Gastroesophageal sphincter (tissue), 3 donors: ENCODE results near the gene C1GALT1.

Experiments
- EP300 ChIP-seq: sonication (generic); formaldehyde crosslinking; IDR thresholded peaks from one replicate; pipeline ENCODE4 v1.6.1; 2017; ENCODE audit warnings: antibody characterized with exemption, mild to moderate bottlenecking
- POLR2A ChIP-seq, 2 donors: fragments of 450-650 bp; IDR thresholded peaks; one replicate each; pipeline ENCODE4 v1.6.1; 2017; ENCODE audit warnings: antibody characterized with exemption in 2 of 2, mild to moderate bottlenecking in 2 of 2, moderate library complexity in 1 of 2
- POLR2AphosphoS5 ChIP-seq: sonication (generic); formaldehyde crosslinking; IDR thresholded peaks from one replicate; pipeline ENCODE4 v1.6.1; 2017; ENCODE audit warnings: antibody characterized with exemption
- TF ChIP-seq, protein P1 (sequence below), 4 experiments: fragments of 200-600 bp in 2 of 4; fragments of 450-650 bp in 2 of 4; sonication (generic) in 1 of 4; IDR thresholded peaks; one replicate each; pipeline ENCODE4 v1.5.1; 2017 to 2019; ENCODE audit warnings: antibody characterized with exemption in 4 of 4, mild to moderate bottlenecking in 2 of 4, moderate library complexity in 2 of 4

GRCh38 chr7:7237978-7238267, 55.6 kb downstream of the C1GALT1 start:
- TF ChIP-seq, protein P1, sequence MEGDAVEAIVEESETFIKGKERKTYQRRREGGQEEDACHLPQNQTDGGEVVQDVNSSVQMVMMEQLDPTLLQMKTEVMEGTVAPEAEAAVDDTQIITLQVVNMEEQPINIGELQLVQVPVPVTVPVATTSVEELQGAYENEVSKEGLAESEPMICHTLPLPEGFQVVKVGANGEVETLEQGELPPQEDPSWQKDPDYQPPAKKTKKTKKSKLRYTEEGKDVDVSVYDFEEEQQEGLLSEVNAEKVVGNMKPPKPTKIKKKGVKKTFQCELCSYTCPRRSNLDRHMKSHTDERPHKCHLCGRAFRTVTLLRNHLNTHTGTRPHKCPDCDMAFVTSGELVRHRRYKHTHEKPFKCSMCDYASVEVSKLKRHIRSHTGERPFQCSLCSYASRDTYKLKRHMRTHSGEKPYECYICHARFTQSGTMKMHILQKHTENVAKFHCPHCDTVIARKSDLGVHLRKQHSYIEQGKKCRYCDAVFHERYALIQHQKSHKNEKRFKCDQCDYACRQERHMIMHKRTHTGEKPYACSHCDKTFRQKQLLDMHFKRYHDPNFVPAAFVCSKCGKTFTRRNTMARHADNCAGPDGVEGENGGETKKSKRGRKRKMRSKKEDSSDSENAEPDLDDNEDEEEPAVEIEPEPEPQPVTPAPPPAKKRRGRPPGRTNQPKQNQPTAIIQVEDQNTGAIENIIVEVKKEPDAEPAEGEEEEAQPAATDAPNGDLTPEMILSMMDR (IDR thresholded peaks at IDR 0.05): no peak
- TF ChIP-seq POLR2A (IDR thresholded peaks at IDR 0.05) (no peak), POLR2AphosphoS5 (no peak), EP300 (no peak)
